Measurements from ENCODE around the gene SMURF1.

Gene SMURF1

GRCh38 chr7:99042957-99043356, 101.0 kb downstream of the SMURF1 start:
- DNase-seq = no peak

GRCh38 chr7:99041526-99041925, 102.4 kb downstream of the SMURF1 start:
- no peak for DNase-seq

DNA sequence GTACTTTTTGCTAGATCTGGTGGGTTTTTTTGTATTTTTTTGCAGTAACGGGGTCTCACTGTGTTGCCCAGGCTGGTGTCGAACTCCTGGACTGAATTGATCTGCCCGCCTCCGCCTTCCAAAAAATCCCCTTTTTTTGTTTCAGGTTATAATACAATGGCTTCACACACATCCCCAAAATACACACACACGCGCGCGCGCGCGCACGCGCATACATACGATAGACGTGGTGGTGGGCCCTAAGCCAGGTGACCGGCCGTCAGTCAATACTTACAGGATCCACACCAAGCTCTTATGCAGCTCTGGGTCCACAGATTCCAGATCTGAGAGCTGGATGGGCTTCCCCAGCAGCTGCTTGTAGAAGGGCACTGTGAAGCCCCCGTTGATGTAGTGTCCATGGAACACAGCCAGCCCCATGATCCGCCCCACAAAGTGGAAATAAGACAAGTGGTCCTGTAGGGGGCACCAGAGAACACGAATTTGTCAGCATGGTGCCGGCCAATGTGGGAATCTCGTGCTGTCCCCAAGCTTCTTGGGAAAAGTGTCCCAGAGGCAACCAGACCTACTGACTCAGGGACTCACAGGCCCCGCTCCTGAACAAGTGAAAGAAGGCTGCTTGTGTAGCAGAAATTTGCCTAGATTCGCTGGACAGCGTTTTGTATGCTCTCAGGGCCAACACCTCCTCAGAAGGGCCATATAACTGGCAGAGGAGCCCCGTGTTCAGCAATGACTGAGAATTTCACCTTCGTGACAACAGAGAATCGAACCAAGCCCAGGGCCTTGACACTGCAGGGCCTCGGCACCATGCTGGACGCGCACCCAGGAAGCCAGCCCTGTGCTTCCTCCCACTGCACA, 103.6 kb downstream of the SMURF1 start:
- DNase-seq = peak; percentile 77 to 91

- DNase-seq = no peak
Measured at GRCh38 chr7:99039384-99039891, 104.5 kb downstream of the SMURF1 start.

GRCh38 chr7:99038086-99038855, 105.6 kb downstream of the SMURF1 start:
- DNase-seq = no peak

- no peak for DNase-seq
Measured at GRCh38 chr7:99037327-99037940, 106.5 kb downstream of the SMURF1 start.

GRCh38 chr7:99036546-99037111, 107.3 kb downstream of the SMURF1 start:
- peak in 1 of 2 experiments; percentile 31 for DNase-seq

- DNase-seq = no peak
Measured at GRCh38 chr7:99035723-99036545, 108.0 kb downstream of the SMURF1 start.

DNA sequence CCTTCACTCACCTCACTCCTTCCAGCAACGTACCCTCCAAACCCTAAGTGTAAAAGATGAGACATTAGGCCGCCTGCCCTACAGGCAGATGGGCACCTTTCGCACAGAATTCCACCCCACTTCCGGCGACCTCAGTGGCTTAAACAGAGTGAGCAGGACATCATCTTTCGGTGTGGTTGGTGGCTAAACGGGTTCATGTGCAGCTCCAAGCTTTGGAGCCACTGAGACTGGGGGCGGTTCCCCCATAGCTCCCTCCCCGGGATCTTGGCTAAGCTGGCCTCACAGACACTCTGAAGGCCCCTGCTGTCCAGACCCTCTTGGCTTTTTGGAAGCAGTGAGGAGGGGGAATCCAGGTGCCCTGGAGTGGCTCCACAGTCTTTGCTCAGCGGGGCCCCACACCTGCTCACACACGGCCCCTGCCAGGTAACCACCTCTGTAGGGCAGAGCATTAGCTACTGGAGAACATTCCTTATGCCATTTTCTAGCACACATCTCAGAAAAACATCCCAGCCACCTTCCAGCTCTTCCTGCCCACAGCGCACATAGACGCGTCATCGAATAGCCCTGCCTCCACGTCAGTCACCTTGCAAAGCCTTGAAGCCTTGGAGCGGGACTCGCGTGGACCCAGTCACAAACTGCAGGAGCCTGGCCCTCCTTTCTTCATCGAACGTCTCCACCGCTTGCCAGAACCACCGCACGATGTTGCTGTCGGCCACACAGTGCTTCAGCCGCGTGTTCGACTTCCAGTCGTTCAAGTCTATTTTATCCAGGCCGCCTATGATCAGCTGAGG, 108.8 kb downstream of the SMURF1 start:
- no peak for DNase-seq

DNA sequence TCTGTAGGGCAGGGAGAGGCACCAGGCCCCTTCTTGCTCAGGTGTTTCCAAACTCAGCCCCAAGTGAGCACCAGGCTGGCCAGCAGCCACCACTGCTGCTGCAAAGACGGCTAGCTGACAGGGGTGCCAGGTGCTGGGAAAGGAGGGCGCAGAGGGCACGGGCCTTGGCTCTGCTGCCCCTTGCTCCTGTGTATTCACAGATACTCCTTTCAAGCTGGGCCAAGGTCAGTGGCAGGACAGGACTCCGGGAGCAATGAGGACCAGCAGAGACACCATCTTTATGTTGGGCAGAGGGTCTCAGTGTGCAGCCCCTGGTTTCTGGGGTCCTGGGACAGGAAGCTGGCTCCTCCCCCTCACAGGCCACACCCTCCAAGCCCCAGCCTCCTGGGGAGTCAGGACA, 110.1 kb downstream of the SMURF1 start:
- DNase-seq = no peak

GRCh38 chr7:99032928-99033327, 111.0 kb downstream of the SMURF1 start:
- DNase-seq = no peak

DNA sequence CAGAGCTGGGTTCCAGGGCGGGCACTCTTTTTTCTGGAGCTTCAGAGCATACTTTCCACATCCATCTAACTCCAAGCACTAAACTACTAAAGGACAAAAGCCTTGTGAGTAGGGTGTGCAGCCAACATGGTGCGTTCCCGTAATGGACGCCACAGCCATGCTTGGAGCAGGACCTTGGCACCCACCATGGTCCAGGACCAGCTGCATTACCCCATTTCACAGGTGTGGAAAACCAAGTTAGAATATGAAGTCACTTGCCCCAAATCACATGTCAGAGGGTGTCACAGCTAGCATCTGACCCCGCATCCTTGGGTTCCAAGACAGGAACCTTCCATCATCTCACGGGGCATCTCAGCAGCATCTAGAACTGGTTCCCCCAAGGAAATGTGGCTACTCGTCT, 112.4 kb downstream of the SMURF1 start:
- no peak for DNase-seq

GRCh38 chr7:99030951-99031350, 113.0 kb downstream of the SMURF1 start:
- DNase-seq = no peak

DNA sequence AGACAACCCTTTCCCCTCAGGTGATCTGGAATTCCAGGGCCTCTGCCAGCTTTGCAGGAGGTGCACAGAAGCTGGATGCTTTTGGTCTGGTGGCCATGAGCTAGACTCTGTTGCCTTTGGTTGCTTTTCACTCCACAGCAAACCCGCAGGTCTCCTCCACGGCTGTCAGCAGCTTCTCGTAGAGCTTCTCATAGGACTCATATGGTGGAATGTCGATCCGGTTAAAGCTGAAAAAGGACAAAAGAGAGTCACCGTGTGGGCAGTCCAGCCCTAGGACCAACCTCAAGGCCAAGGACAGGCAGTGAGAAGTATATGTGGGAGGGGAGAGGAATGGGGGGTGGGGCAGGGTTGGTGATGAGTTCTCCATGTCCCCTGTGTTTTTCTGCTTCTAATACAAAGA, 113.5 kb downstream of the SMURF1 start:
- DNase-seq = no peak

- DNase-seq = no peak
Measured at GRCh38 chr7:99029466-99030435, 114.2 kb downstream of the SMURF1 start.

- DNase-seq = no peak
Measured at GRCh38 chr7:99028261-99028973, 115.5 kb downstream of the SMURF1 start.

DNA sequence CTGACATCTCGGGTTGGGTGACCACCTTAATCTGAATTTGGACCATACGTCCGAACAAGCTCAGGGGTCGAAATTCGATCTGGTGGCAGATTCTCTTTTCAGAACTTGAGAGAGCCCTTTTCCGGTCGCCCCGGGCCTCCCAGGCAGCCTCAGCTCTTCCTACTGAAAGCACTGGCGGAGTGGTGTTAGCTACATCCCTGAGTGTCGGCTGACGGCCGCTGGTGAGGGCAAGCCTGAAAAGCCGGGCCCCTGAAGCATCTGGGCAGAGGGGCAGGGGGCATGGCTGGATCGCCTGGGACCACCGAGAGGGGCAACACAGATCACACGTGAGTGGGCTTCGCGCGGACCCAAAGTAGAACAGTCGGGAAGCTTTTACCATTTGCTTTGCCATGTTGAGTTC, 116.1 kb downstream of the SMURF1 start:
- no peak for DNase-seq

- DNase-seq = no peak
Measured at GRCh38 chr7:99027241-99027640, 116.7 kb downstream of the SMURF1 start.

DNA sequence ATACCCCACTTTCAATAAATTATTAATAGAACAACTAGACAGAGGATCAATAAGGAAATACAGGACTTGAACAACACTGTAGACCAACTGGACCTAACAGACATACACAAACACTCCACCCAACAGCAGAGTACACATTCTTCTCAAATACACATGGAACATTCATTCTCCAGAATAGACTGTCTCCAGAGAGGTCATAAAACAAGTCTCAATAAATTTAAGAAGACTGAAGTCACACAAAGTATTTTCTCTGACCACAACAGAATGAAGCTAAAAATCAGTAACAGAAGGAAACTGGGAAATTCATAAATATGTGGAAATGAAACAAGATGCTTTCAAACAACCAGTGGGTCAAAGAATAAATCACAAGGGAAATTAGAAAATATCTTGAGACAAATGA, 119.8 kb downstream of the SMURF1 start:
- no peak for DNase-seq

All from NCI-H526 (cell line).